AG04450 (cell line): Measurements from ENCODE around the gene C12orf43. TPM values are rescaled to one million over a fixed set of nuclear protein-coding genes. Genes with fewer than 3 reads are reported as not detected.

Source experiments
- CTCF ChIA-PET: fragments of 300-600, 350-600 bp; formaldehyde crosslinking; extraction: SDS; loops from one replicate; lab custom pipeline; 2022; ENCODE audit warnings: antibody characterized with exemption, inconsistent platforms; lab: Charles Lee
- POLR2A ChIA-PET: fragments of 350-600 bp; formaldehyde crosslinking; extraction: SDS; loops from one replicate; lab custom pipeline; 2021; ENCODE audit warnings: antibody characterized with exemption, inconsistent platforms; lab: Yijun Ruan, JAX
- DNase-seq: peaks from one replicate; pipeline ENCODE4 v3.0.0-alpha.2; 2011; ENCODE audit warnings: low read depth, low spot score
- H3K27ac ChIP-seq: one replicate; pipeline ENCODE4 v1.5.1; 2012; ENCODE audit warnings: low read depth, low read length, control low read depth
- H3K27me3 ChIP-seq: one replicate; pipeline ENCODE4 v1.6.0; 2012; ENCODE audit warnings: low read length; ENCODE audit not compliant: control insufficient read depth, insufficient read depth
- H3K4me3 ChIP-seq: 2 replicates; pipeline ENCODE4 v1.5.1; 2011; ENCODE audit warnings: mild to moderate bottlenecking, low read depth, low read length, control low read depth
- H3K9me3 ChIP-seq: 2 replicates; pipeline ENCODE4 v1.5.1; 2012; ENCODE audit warnings: low read length; ENCODE audit not compliant: control insufficient read depth, insufficient read depth
- CTCF ChIP-seq: IDR thresholded peaks from 2 replicates; pipeline ENCODE4 v1.5.1; 2011; ENCODE audit warnings: low read depth, low read length, control low read depth, inconsistent platforms
- polyA plus RNA-seq: library from polyadenylated mRNA; depleted of rRNA; stranded (reverse); fragments of >200 nt; gene quantifications from 2 replicates; pipeline ENCODE4 v1.2.3, GENCODE V29; 2011

The C12orf43 gene
- polyA plus RNA-seq, 1 experiment = 13.6 TPM

GRCh38 chr12:120972870-120973543, 43.3 kb downstream of the C12orf43 start:
- no peak for DNase-seq
- CTCF ChIA-PET = interaction anchor here (0.6 to 5.8 kb wide), 10 partner anchors 13 to 390 kb away, joined by 3 to 94 read pairs (median 6); partner anchors contain the start of genes ACADS and POP5

GRCh38 chr12:120971299-120972180, 44.7 kb downstream of the C12orf43 start:
- H3K4me3 ChIP-seq = no peak overlapping the region
- DNase-seq = peak; percentile 45
- no peaks in the 10 kb centered on the region for H3K9me3 ChIP-seq
- POLR2A ChIA-PET = interaction anchor here (1.1 kb wide), 1 partner anchor 390 kb away, joined by 5 read pairs; the partner anchor contains the start of gene POP5
- peak; percentile 82 for TF ChIP-seq CTCF
- H3K27ac ChIP-seq = no peak overlapping the region
- CTCF ChIA-PET = interaction anchor here (0.5 to 5.8 kb wide), 46 partner anchors 9 to 1257 kb away, joined by 3 to 94 read pairs (median 4); partner anchors contain the start of genes ACADS and POP5
- H3K27me3 ChIP-seq = peaks cover 11% of the 10 kb centered on the region

More at GRCh38 chr12:120972870-120973543, 43.3 kb downstream of the C12orf43 start:
- Histone ChIP-seq H3K27ac (no peak overlapping the region), H3K27me3 (peaks cover 9% of the 10 kb centered on the region), H3K9me3 (no peaks in the 10 kb centered on the region), H3K4me3 (no peak overlapping the region)
- POLR2A ChIA-PET = no interaction called here
- no peak for TF ChIP-seq CTCF

- H3K27me3 ChIP-seq = peaks cover 15% of the 10 kb centered on the region
- H3K9me3 ChIP-seq = no peaks in the 10 kb centered on the region
- TF ChIP-seq CTCF = no peak
- no peak overlapping the region for H3K27ac ChIP-seq
- no peak overlapping the region for H3K4me3 ChIP-seq
- ChIA-PET CTCF (interaction anchor here (1.1 to 5.8 kb wide), 5 partner anchors 33 to 387 kb away, joined by 3 to 94 read pairs (median 16); partner anchors contain the start of gene POP5), POLR2A (no interaction called here)
- DNase-seq = no peak
These were observed 46.0 kb downstream of the C12orf43 start for GRCh38 chr12:120970310-120970709.

- CTCF ChIA-PET = no interaction called here
- TF ChIP-seq CTCF = no peak
These were observed 50.7 kb downstream of the C12orf43 start for GRCh38 chr12:120965534-120966091.

More at GRCh38 chr12:120965534-120966091, 50.7 kb downstream of the C12orf43 start:
- H3K4me3 ChIP-seq = no peak overlapping the region
- DNase-seq = no peak
- H3K9me3 ChIP-seq = no peaks in the 10 kb centered on the region
- no peak overlapping the region for H3K27ac ChIP-seq
- H3K27me3 ChIP-seq = peaks cover 6% of the 10 kb centered on the region
- POLR2A ChIA-PET = no interaction called here
